H1 (cell line): ENCODE data around the gene PPCDC. TPM values are rescaled to one million over a fixed set of nuclear protein-coding genes. Genes with fewer than 3 reads are reported as not detected.

Source experiments
- CTCF ChIA-PET: fragments of 300-600 bp; sonication (Branson Sonifier 250); formaldehyde crosslinking; loops from one replicate; lab custom pipeline; 2021; ENCODE audit not compliant: partially characterized antibody; lab: Charles Lee
- POLR2A ChIA-PET: fragments of 300-600 bp; sonication (Branson Sonifier 250); formaldehyde crosslinking; loops from one replicate; lab custom pipeline; 2021; ENCODE audit warnings: inconsistent platforms; ENCODE audit not compliant: partially characterized antibody; lab: Charles Lee
- DNase-seq, 2 experiments: peaks; one replicate each; pipeline versions ENCODE4 v3.0.0 to v3.0.0-alpha.2; 2010 to 2022; ENCODE audit warnings: low spot score in 2 of 2, low read depth in 1 of 2, mixed read lengths in 1 of 2
- FAIRE-seq: peaks from 2 replicates; lab custom pipeline; 2011; peaks lifted over from hg19 to GRCh38; lab: Jason Lieb, UNC
- H2AFZ ChIP-seq: 2 replicates; pipeline ENCODE4 v1.8.1; 2012; ENCODE audit warnings: low read length, inconsistent platforms
- H2AK5ac ChIP-seq: 2 replicates; pipeline ENCODE4 v1.6.1; 2013; ENCODE audit warnings: low read depth, low read length
- H2BK120ac ChIP-seq: replicated peaks from 2 replicates; pipeline ENCODE3; 2013; ENCODE audit warnings: low read depth, low read length, inconsistent platforms
- H2BK12ac ChIP-seq: 2 replicates; pipeline ENCODE4 v1.6.1; 2013; ENCODE audit warnings: low read depth, low read length
- H2BK15ac ChIP-seq: 2 replicates; pipeline ENCODE4 v1.6.1; 2013; ENCODE audit warnings: low read length
- H2BK20ac ChIP-seq: 2 replicates; pipeline ENCODE4 v1.6.1; 2013; ENCODE audit warnings: low read length
- H2BK5ac ChIP-seq: 2 replicates; pipeline ENCODE4 v1.6.1; 2013; ENCODE audit warnings: low read depth, low read length
- H3K14ac ChIP-seq: 2 replicates; pipeline ENCODE4 v1.6.1; 2013; ENCODE audit warnings: inconsistent platforms; ENCODE audit not compliant: insufficient read length
- H3K18ac ChIP-seq: 2 replicates; pipeline ENCODE4 v1.6.1; 2013; ENCODE audit warnings: low read length; ENCODE audit errors: extremely low read depth
- H3K23ac ChIP-seq: 2 replicates; pipeline ENCODE4 v1.6.1; 2013; ENCODE audit warnings: inconsistent platforms; ENCODE audit not compliant: insufficient read length
- H3K23me2 ChIP-seq: 2 replicates; pipeline ENCODE4 v1.6.1; 2013; ENCODE audit warnings: low read depth, low read length
- H3K27ac ChIP-seq: 2 replicates; pipeline ENCODE4 v1.6.1; 2011; ENCODE audit warnings: low read depth, low read length, inconsistent platforms
- H3K27me3 ChIP-seq, 4 experiments: replicated peaks in 1 of 4; 1 replicate in 1 of 4; 2 replicates in 3 of 4; pipeline versions ENCODE4 v1.6.1 to v1.8.1; 2011 to 2013; ENCODE audit warnings: low read length in 3 of 4, mild to moderate bottlenecking in 3 of 4, inconsistent platforms in 2 of 4, mixed read lengths in 2 of 4, moderate library complexity in 1 of 4; ENCODE audit not compliant: control insufficient read depth in 3 of 4, insufficient read depth in 3 of 4; ENCODE audit errors: extremely low read depth in 1 of 4
- H3K36me3 ChIP-seq, 4 experiments: 2 replicates each; pipeline versions ENCODE4 v1.6.1 to v1.8.1; 2011 to 2013; ENCODE audit warnings: mild to moderate bottlenecking in 4 of 4, low read length in 3 of 4, moderate library complexity in 2 of 4, control low read depth in 1 of 4, inconsistent platforms in 1 of 4; ENCODE audit not compliant: insufficient read depth in 4 of 4, control insufficient read depth in 2 of 4
- H3K4ac ChIP-seq: replicated peaks from 2 replicates; pipeline ENCODE3; 2013; ENCODE audit warnings: low read length, low read depth, mixed read lengths, inconsistent platforms; ENCODE audit not compliant: insufficient read length
- H3K4me1 ChIP-seq, 4 experiments: replicated peaks in 1 of 4; 1 replicate in 1 of 4; 2 replicates in 3 of 4; pipeline versions ENCODE4 v1.6.1 to v1.8.1; 2011 to 2013; ENCODE audit warnings: low read length in 3 of 4, inconsistent platforms in 2 of 4, mixed read lengths in 1 of 4; ENCODE audit not compliant: insufficient read depth in 4 of 4, control insufficient read depth in 3 of 4
- H3K4me2 ChIP-seq, 2 experiments: 2 replicates each; pipeline versions ENCODE4 v1.6.1 to v1.8.1; 2011 to 2013; ENCODE audit warnings: low read depth in 2 of 2, low read length in 2 of 2, control low read depth in 1 of 2, inconsistent platforms in 1 of 2, mild to moderate bottlenecking in 1 of 2; ENCODE audit not compliant: insufficient read depth in 1 of 2
- H3K4me3 ChIP-seq, 4 experiments: fragments of 200-600, 300-600 bp in 1 of 4; sonication (generic), shearing (Covaris generic), sonication (Bioruptor Twin) in 1 of 4; 2 replicates each; pipeline versions ENCODE4 v1.5.1 to v1.8.1; 2011 to 2016; ENCODE audit warnings: low read length in 4 of 4, low read depth in 3 of 4, control low read depth in 2 of 4, inconsistent platforms in 2 of 4, mild to moderate bottlenecking in 2 of 4, mixed read lengths in 1 of 4, moderate library complexity in 1 of 4; ENCODE audit not compliant: insufficient read depth in 2 of 4; ENCODE audit errors: extremely low read depth in 1 of 4
- H3K56ac ChIP-seq: replicated peaks from 2 replicates; pipeline ENCODE3; 2013; ENCODE audit warnings: low read depth, mild to moderate bottlenecking, mixed read lengths, low read length, inconsistent platforms; ENCODE audit not compliant: insufficient read length
- H3K79me1 ChIP-seq: 2 replicates; pipeline ENCODE4 v1.6.1; 2013; ENCODE audit warnings: low read depth, low read length, control low read depth
- H3K79me2 ChIP-seq, 2 experiments: 2 replicates each; pipeline versions ENCODE4 v1.6.1 to v1.8.1; 2012 to 2013; ENCODE audit warnings: low read length in 2 of 2, mild to moderate bottlenecking in 2 of 2, inconsistent platforms in 1 of 2; ENCODE audit not compliant: insufficient read depth in 2 of 2, control insufficient read depth in 1 of 2
- H3K9ac ChIP-seq, 4 experiments: replicated peaks in 1 of 4; 1 replicate in 1 of 4; 2 replicates in 3 of 4; pipeline versions ENCODE4 v1.6.1 to v1.8.1; 2011 to 2013; ENCODE audit warnings: low read depth in 3 of 4, low read length in 3 of 4, control low read depth in 2 of 4, mild to moderate bottlenecking in 2 of 4, moderate library complexity in 2 of 4, inconsistent platforms in 1 of 4; ENCODE audit errors: extremely low read depth in 1 of 4
- H3K9me3 ChIP-seq, 2 experiments: 2 replicates each; pipeline versions ENCODE4 v1.6.1 to v1.8.1; 2012 to 2013; ENCODE audit warnings: mild to moderate bottlenecking in 2 of 2, moderate library complexity in 2 of 2, control low read depth in 1 of 2, inconsistent platforms in 1 of 2, low read depth in 1 of 2, low read length in 1 of 2, mixed read lengths in 1 of 2; ENCODE audit not compliant: insufficient read depth in 2 of 2
- H4K20me1 ChIP-seq, 2 experiments: replicated peaks in 1 of 2; 2 replicates each; pipeline versions ENCODE3 to v1.8.1; 2011 to 2013; ENCODE audit warnings: inconsistent platforms in 2 of 2, low read length in 2 of 2, mild to moderate bottlenecking in 1 of 2; ENCODE audit not compliant: insufficient read depth in 2 of 2, control insufficient read depth in 1 of 2
- H4K5ac ChIP-seq: 2 replicates; pipeline ENCODE4 v1.6.1; 2013; ENCODE audit warnings: low read length, low read depth, mixed read lengths, inconsistent platforms; ENCODE audit not compliant: insufficient read length
- H4K8ac ChIP-seq: 2 replicates; pipeline ENCODE4 v1.8.0; 2013; ENCODE audit warnings: mild to moderate bottlenecking, moderate library complexity, low read length, inconsistent platforms; ENCODE audit not compliant: insufficient read depth; ENCODE audit errors: extremely low read depth
- H4K91ac ChIP-seq: replicated peaks from 2 replicates; pipeline ENCODE3; 2013; ENCODE audit warnings: low read length, mixed read lengths, inconsistent platforms; ENCODE audit not compliant: insufficient read length
- CHD2 ChIP-seq: IDR thresholded peaks from 2 replicates; pipeline ENCODE4 v1.6.1; 2012; ENCODE audit warnings: low read length, improper control_type of control experiment
- EZH2 ChIP-seq: fragments of 200-600 bp; sonication (generic); IDR thresholded peaks from 2 replicates; pipeline ENCODE4 v1.7.1; 2012; ENCODE audit warnings: low read depth, mild to moderate bottlenecking, moderate library complexity, low read length, inconsistent platforms; ENCODE audit not compliant: severe bottlenecking
- RAD21 ChIP-seq, 2 experiments: IDR thresholded peaks in 1 of 2; conservative IDR thresholded peaks in 1 of 2; 2 replicates each; pipeline ENCODE4 v1.6.1; 2011; ENCODE audit warnings: low read depth in 2 of 2, low read length in 2 of 2, improper control_type of control experiment in 1 of 2, inconsistent platforms in 1 of 2, mild to moderate bottlenecking in 1 of 2, moderate library complexity in 1 of 2
- SAP30 ChIP-seq: fragments of 300-600 bp; sonication (generic); IDR thresholded peaks from 2 replicates; pipeline ENCODE4 v1.7.1; 2012; ENCODE audit warnings: low read length, moderate library complexity, mild to moderate bottlenecking, inconsistent platforms; ENCODE audit not compliant: insufficient read depth, insufficient replicate concordance
- SP1 ChIP-seq: IDR thresholded peaks from 2 replicates; pipeline ENCODE4 v1.6.1; 2011; ENCODE audit warnings: low read depth, low read length
- TBP ChIP-seq: IDR thresholded peaks from 2 replicates; pipeline ENCODE4 v1.6.1; 2011; ENCODE audit warnings: low read depth, low read length, improper control_type of control experiment
- WGBS, 2 experiments: shearing (Covaris generic) in 1 of 2; methylation state at CpG; one replicate each; pipeline versions ENCODE4 v1.1.6 to v1.1.7; 2013 to 2015; ENCODE audit warnings: low lambda C conversion rate in 2 of 2, mixed read lengths in 2 of 2, inconsistent platforms in 1 of 2, low coverage in 1 of 2, missing lambda C conversion rate in 1 of 2; ENCODE audit not compliant: insufficient replicate concordance in 2 of 2, insufficient coverage in 1 of 2, insufficient read length in 1 of 2; ENCODE audit errors: extremely low coverage in 1 of 2, missing lambda C conversion rate in 1 of 2; 5-methylcytosine and 5-hydroxymethylcytosine counted together
- polyA plus RNA-seq, 7 experiments: library from polyadenylated mRNA; depleted of rRNA in 3 of 7; stranded (reverse) in 5 of 7; unstranded in 2 of 7; fragments of >200 nt in 5 of 7; fragments of 200-250 nt in 2 of 7; gene quantifications; 1 replicate in 5 of 7; 2 replicates in 1 of 7; 4 replicates in 1 of 7; pipeline versions ENCODE4 v1.2.1 to v1.2.3, GENCODE V29; 2011 to 2013; ENCODE audit warnings: missing spikeins in 2 of 7, mixed read lengths in 2 of 7
- total RNA-seq: library from RNA; stranded (reverse); fragmentation: NEBNext Ultra II Directional; extraction: Animal tissue kit (Norgen Biotek cat#: 25700); gene quantifications from 2 replicates; pipeline ENCODE4 v1.2.1, GENCODE V29; 2021

Gene PPCDC
- total and polyA plus RNA-seq, 2 of the 8 experiments (the other 6 are each of a cell fraction or from before 2014, with no cell fraction given), result 11.3 to 29.7 TPM

- Histone ChIP-seq H3K9ac (no peak overlapping the region), H2BK15ac (no peak overlapping the region), H3K27ac (no peak overlapping the region), H3K4me1 (no peaks in the 10 kb centered on the region; a peak in 1 of 7 replicates), H4K5ac (no peak overlapping the region), H2AK5ac (no peak overlapping the region), H3K36me3 (no peaks in the 10 kb centered on the region), H4K20me1 (no peaks in the 10 kb centered on the region), H3K27me3 (no peaks in the 10 kb centered on the region; a peak in 1 of 7 replicates), H3K4ac (no peak overlapping the region), H4K91ac (no peak overlapping the region), H3K56ac (no peak overlapping the region), H3K18ac (no peak overlapping the region), H2BK5ac (no peak overlapping the region), H3K9me3 (peaks cover 0 to 7% of the 10 kb centered on the region in 2 experiments; a peak in 2 of 4 replicates), H3K79me2 (no peaks in the 10 kb centered on the region), H4K8ac (no peak overlapping the region), H3K4me3 (no peak overlapping the region), H3K23ac (no peak overlapping the region), H3K14ac (no peak overlapping the region), H2BK120ac (no peak overlapping the region), H2BK12ac (no peak overlapping the region), H2AFZ (no peak overlapping the region), H3K79me1 (no peaks in the 10 kb centered on the region), H2BK20ac (no peak overlapping the region), H3K23me2 (no peaks in the 10 kb centered on the region), H3K4me2 (no peak overlapping the region)
- no peak for FAIRE-seq
- TF ChIP-seq EZH2, result no peak
- no peak for TF ChIP-seq TBP
- no peak for TF ChIP-seq SP1
- no peak for TF ChIP-seq RAD21 (IDR thresholded peaks at IDR 0.05 in 1 of 2, conservative IDR thresholded peaks at IDR 0.05 in 1 of 2; ENCODE audit: low read depth in 2 of 2, low read length in 2 of 2)
- TF ChIP-seq SAP30, result no peak
- TF ChIP-seq CHD2, result no peak
- 73% methylated on average over 2 of the region's 2 CpGs; no CpG with 5 or more reads in 1 of the 2 experiments for WGBS, 2 experiments
- POLR2A ChIA-PET, result interaction anchor here (1.6 kb wide), 1 partner anchor 14 kb away, joined by 3 read pairs; no protein-coding TSS in a partner anchor
- DNase-seq, result no peak
- CTCF ChIA-PET, result interaction anchor here (1.2 kb wide), 1 partner anchor 21 kb away, joined by 7 read pairs; no protein-coding TSS in a partner anchor
Observed at GRCh38 chr15:75064846-75065245, 41.5 kb downstream of the PPCDC start.
